ENCODE data around the gene PUSL1.

The PUSL1 gene

GRCh38 chr1:1336931-1337792 lies 28.8 kb downstream of the PUSL1 start:
- Histone ChIP-seq H3K9ac (ENCODE audit: low read length in 2 of 2) (no peak overlapping the region), H3K4me1 (ENCODE audit: control insufficient read depth, insufficient read depth, low read length) (peaks cover 2% of the 10 kb centered on the region), H3K27ac (ENCODE audit: low read length) (no peak overlapping the region), H3K9me3 (ENCODE audit: control insufficient read depth in 2 of 2, low read length in 2 of 2) (no peaks in the 10 kb centered on the region), H3K27me3 (ENCODE audit: control insufficient read depth in 1 of 2, insufficient read depth in 2 of 2, low read length in 2 of 2) (no peaks in the 10 kb centered on the region), H3K4me3 (ENCODE audit: low read length in 2 of 2) (no peak overlapping the region), H3K36me3 (ENCODE audit: control insufficient read depth in 2 of 2, insufficient read depth in 2 of 2, low read length in 2 of 2) (peaks cover 14 to 17% of the 10 kb centered on the region in 2 donors)

GRCh38 chr1:1337793-1338147 lies 29.4 kb downstream of the PUSL1 start:
- H3K9me3 ChIP-seq (ENCODE audit: control insufficient read depth in 2 of 2, low read length in 2 of 2), result no peaks in the 10 kb centered on the region
- no peak overlapping the region for H3K27ac ChIP-seq (ENCODE audit: low read length)
- no peak overlapping the region for H3K4me3 ChIP-seq (ENCODE audit: low read length in 2 of 2)
- H3K36me3 ChIP-seq (ENCODE audit: control insufficient read depth in 2 of 2, insufficient read depth in 2 of 2, low read length in 2 of 2), result peaks cover 14 to 17% of the 10 kb centered on the region in 2 donors
- no peaks in the 10 kb centered on the region for H3K27me3 ChIP-seq (ENCODE audit: control insufficient read depth in 1 of 2, insufficient read depth in 2 of 2, low read length in 2 of 2)
- no peak overlapping the region for H3K9ac ChIP-seq (ENCODE audit: low read length in 2 of 2)
- peaks cover 2% of the 10 kb centered on the region for H3K4me1 ChIP-seq (ENCODE audit: control insufficient read depth, insufficient read depth, low read length)

- H3K36me3 ChIP-seq (ENCODE audit: control insufficient read depth in 2 of 2, insufficient read depth in 2 of 2, low read length in 2 of 2), result peaks cover 14 to 17% of the 10 kb centered on the region in 2 donors
- peaks cover 2% of the 10 kb centered on the region for H3K4me1 ChIP-seq (ENCODE audit: control insufficient read depth, insufficient read depth, low read length)
- H3K9ac ChIP-seq (ENCODE audit: low read length in 2 of 2), result no peak overlapping the region
- no peaks in the 10 kb centered on the region for H3K9me3 ChIP-seq (ENCODE audit: control insufficient read depth in 2 of 2, low read length in 2 of 2)
- no peak overlapping the region for H3K27ac ChIP-seq (ENCODE audit: low read length)
- H3K27me3 ChIP-seq (ENCODE audit: control insufficient read depth in 1 of 2, insufficient read depth in 2 of 2, low read length in 2 of 2), result no peaks in the 10 kb centered on the region
- H3K4me3 ChIP-seq (ENCODE audit: low read length in 2 of 2), result no peak overlapping the region
Measured at GRCh38 chr1:1338278-1338677, 29.9 kb downstream of the PUSL1 start.

- Histone ChIP-seq H3K4me3 (ENCODE audit: low read length in 2 of 2) (no peak overlapping the region), H3K27me3 (ENCODE audit: control insufficient read depth in 1 of 2, insufficient read depth in 2 of 2, low read length in 2 of 2) (no peaks in the 10 kb centered on the region), H3K4me1 (ENCODE audit: control insufficient read depth, insufficient read depth, low read length) (peaks cover 9% of the 10 kb centered on the region), H3K9me3 (ENCODE audit: control insufficient read depth in 2 of 2, low read length in 2 of 2) (no peaks in the 10 kb centered on the region), H3K36me3 (ENCODE audit: control insufficient read depth in 2 of 2, insufficient read depth in 2 of 2, low read length in 2 of 2) (peaks cover 14 to 17% of the 10 kb centered on the region in 2 donors), H3K27ac (ENCODE audit: low read length) (no peak overlapping the region), H3K9ac (ENCODE audit: low read length in 2 of 2) (no peak overlapping the region)
Measured at GRCh38 chr1:1340185-1340584, 31.8 kb downstream of the PUSL1 start.

- Histone ChIP-seq H3K4me3 (ENCODE audit: low read length in 2 of 2) (no peak overlapping the region), H3K9ac (ENCODE audit: low read length in 2 of 2) (no peak overlapping the region), H3K4me1 (ENCODE audit: control insufficient read depth, insufficient read depth, low read length) (peaks cover 17% of the 10 kb centered on the region), H3K27me3 (ENCODE audit: control insufficient read depth in 1 of 2, insufficient read depth in 2 of 2, low read length in 2 of 2) (no peaks in the 10 kb centered on the region), H3K9me3 (ENCODE audit: control insufficient read depth in 2 of 2, low read length in 2 of 2) (no peaks in the 10 kb centered on the region), H3K36me3 (ENCODE audit: control insufficient read depth in 2 of 2, insufficient read depth in 2 of 2, low read length in 2 of 2) (peaks cover 14 to 17% of the 10 kb centered on the region in 2 donors), H3K27ac (ENCODE audit: low read length) (no peak overlapping the region)
Measured at GRCh38 chr1:1340791-1341548, 32.6 kb downstream of the PUSL1 start.

- H3K36me3 ChIP-seq (ENCODE audit: control insufficient read depth in 2 of 2, insufficient read depth in 2 of 2, low read length in 2 of 2), result peaks cover 14 to 17% of the 10 kb centered on the region in 2 donors
- H3K9me3 ChIP-seq (ENCODE audit: control insufficient read depth in 2 of 2, low read length in 2 of 2), result no peaks in the 10 kb centered on the region
- peaks cover 23% of the 10 kb centered on the region for H3K4me1 ChIP-seq (ENCODE audit: control insufficient read depth, insufficient read depth, low read length)
- no peak overlapping the region for H3K9ac ChIP-seq (ENCODE audit: low read length in 2 of 2)
- no peak overlapping the region for H3K27ac ChIP-seq (ENCODE audit: low read length)
- no peak overlapping the region for H3K4me3 ChIP-seq (ENCODE audit: low read length in 2 of 2)
- H3K27me3 ChIP-seq (ENCODE audit: control insufficient read depth in 1 of 2, insufficient read depth in 2 of 2, low read length in 2 of 2), result no peaks in the 10 kb centered on the region
Measured at GRCh38 chr1:1341549-1342021, 33.2 kb downstream of the PUSL1 start.

GRCh38 chr1:1342061-1342562 lies 33.7 kb downstream of the PUSL1 start:
- H3K27me3 ChIP-seq (ENCODE audit: control insufficient read depth in 1 of 2, insufficient read depth in 2 of 2, low read length in 2 of 2), result no peaks in the 10 kb centered on the region
- peaks cover 14 to 17% of the 10 kb centered on the region in 2 donors for H3K36me3 ChIP-seq (ENCODE audit: control insufficient read depth in 2 of 2, insufficient read depth in 2 of 2, low read length in 2 of 2)
- no peak overlapping the region for H3K9ac ChIP-seq (ENCODE audit: low read length in 2 of 2)
- no peak overlapping the region for H3K4me3 ChIP-seq (ENCODE audit: low read length in 2 of 2)
- no peak overlapping the region for H3K27ac ChIP-seq (ENCODE audit: low read length)
- no peaks in the 10 kb centered on the region for H3K9me3 ChIP-seq (ENCODE audit: control insufficient read depth in 2 of 2, low read length in 2 of 2)
- H3K4me1 ChIP-seq (ENCODE audit: control insufficient read depth, insufficient read depth, low read length), result peaks cover 28% of the 10 kb centered on the region

- no peak overlapping the region for H3K4me3 ChIP-seq (ENCODE audit: low read length in 2 of 2)
- no peaks in the 10 kb centered on the region for H3K9me3 ChIP-seq (ENCODE audit: control insufficient read depth in 2 of 2, low read length in 2 of 2)
- peaks cover 33% of the 10 kb centered on the region for H3K4me1 ChIP-seq (ENCODE audit: control insufficient read depth, insufficient read depth, low read length)
- H3K27me3 ChIP-seq (ENCODE audit: control insufficient read depth in 1 of 2, insufficient read depth in 2 of 2, low read length in 2 of 2), result no peaks in the 10 kb centered on the region
- no peak overlapping the region for H3K9ac ChIP-seq (ENCODE audit: low read length in 2 of 2)
- no peak overlapping the region for H3K27ac ChIP-seq (ENCODE audit: low read length)
- peaks cover 14 to 17% of the 10 kb centered on the region in 2 donors for H3K36me3 ChIP-seq (ENCODE audit: control insufficient read depth in 2 of 2, insufficient read depth in 2 of 2, low read length in 2 of 2)
Measured at GRCh38 chr1:1342584-1343115, 34.3 kb downstream of the PUSL1 start.

GRCh38 chr1:1343811-1344421 lies 35.5 kb downstream of the PUSL1 start:
- H3K9ac ChIP-seq (ENCODE audit: low read length in 2 of 2), result no peak overlapping the region
- H3K36me3 ChIP-seq (ENCODE audit: control insufficient read depth in 2 of 2, insufficient read depth in 2 of 2, low read length in 2 of 2), result peaks cover 14 to 16% of the 10 kb centered on the region in 2 donors
- no peak overlapping the region for H3K4me3 ChIP-seq (ENCODE audit: low read length in 2 of 2)
- no peaks in the 10 kb centered on the region for H3K9me3 ChIP-seq (ENCODE audit: control insufficient read depth in 2 of 2, low read length in 2 of 2)
- H3K27me3 ChIP-seq (ENCODE audit: control insufficient read depth in 1 of 2, insufficient read depth in 2 of 2, low read length in 2 of 2), result no peaks in the 10 kb centered on the region
- peaks cover 42% of the 10 kb centered on the region for H3K4me1 ChIP-seq (ENCODE audit: control insufficient read depth, insufficient read depth, low read length)
- H3K27ac ChIP-seq (ENCODE audit: low read length), result no peak overlapping the region

GRCh38 chr1:1344655-1345361 lies 36.4 kb downstream of the PUSL1 start:
- Histone ChIP-seq H3K4me3 (ENCODE audit: low read length in 2 of 2) (no peak overlapping the region), H3K9ac (ENCODE audit: low read length in 2 of 2) (no peak overlapping the region), H3K9me3 (ENCODE audit: control insufficient read depth in 2 of 2, low read length in 2 of 2) (no peaks in the 10 kb centered on the region), H3K4me1 (ENCODE audit: control insufficient read depth, insufficient read depth, low read length) (peaks cover 42% of the 10 kb centered on the region), H3K27ac (ENCODE audit: low read length) (no peak overlapping the region), H3K27me3 (ENCODE audit: control insufficient read depth in 1 of 2, insufficient read depth in 2 of 2, low read length in 2 of 2) (no peaks in the 10 kb centered on the region), H3K36me3 (ENCODE audit: control insufficient read depth in 2 of 2, insufficient read depth in 2 of 2, low read length in 2 of 2) (peaks cover 14 to 15% of the 10 kb centered on the region in 2 donors)
